Measurements from ENCODE around the gene SCNN1A.

SCNN1A gene

DNA sequence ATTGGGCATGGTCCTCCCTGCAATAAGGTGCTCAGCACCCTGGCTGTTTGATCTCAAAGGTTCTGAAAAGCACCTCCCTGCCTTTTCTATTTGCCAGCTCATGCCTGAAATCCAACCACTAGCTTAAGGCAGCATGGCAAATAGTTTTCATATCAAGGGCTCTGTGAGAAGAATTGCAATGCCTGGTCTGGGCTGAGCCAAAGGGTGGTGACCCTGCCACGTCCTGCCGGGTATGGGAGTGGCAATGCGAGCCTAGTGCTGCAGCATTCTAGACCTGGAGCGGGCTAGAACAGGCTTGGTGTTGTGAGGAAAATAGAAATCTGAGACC is 2.3 kb upstream of the SCNN1A start:
- no peak for TF ChIP-seq ZNF274 (IDR thresholded peaks at IDR 0.05; ENCODE audit: low read depth, low read length)
- no peak overlapping the region for H3K4me3 ChIP-seq (ENCODE audit: low read length)

DNA sequence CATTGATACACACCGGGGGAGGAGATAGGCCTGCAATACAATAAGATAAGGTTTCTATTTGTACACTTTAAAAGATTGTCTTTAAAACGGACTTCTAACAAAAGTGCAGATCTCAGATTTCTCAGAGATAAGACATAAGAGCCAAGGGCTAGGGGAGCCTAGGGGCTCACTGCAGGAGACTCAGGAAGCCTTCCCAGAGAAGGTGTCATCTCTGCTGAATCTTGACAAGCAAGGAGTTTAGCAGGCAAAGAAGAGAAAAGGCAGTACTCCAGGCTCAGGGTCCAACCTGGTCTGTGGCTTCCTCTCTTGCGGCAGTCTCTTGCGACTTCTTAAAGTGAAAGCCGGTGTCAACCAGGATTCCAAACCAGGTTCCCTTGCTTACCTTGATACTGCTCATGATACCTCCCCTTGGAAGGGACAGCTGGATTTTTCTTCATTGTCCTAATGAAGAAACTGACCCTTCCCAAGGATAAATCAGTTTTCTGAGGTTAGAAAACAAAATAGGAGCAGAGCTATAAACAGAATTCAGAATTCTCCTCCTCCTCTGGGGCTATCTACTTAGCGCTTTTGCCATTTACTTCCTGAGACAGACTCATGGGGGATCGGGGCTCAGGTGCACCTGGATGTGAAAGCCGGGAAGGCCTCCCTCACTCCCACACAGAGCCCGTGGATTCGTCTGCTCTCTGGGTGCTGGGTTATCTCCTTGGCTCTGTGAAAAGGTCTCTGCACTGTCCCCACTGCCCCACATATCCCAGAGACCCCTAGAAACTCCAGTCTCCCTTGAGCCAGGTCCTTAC is 1.7 kb upstream of the SCNN1A start:
- no peak overlapping the region for H3K4me3 ChIP-seq (ENCODE audit: low read length)
- no peak for TF ChIP-seq ZNF274 (IDR thresholded peaks at IDR 0.05; ENCODE audit: low read depth, low read length)

DNA sequence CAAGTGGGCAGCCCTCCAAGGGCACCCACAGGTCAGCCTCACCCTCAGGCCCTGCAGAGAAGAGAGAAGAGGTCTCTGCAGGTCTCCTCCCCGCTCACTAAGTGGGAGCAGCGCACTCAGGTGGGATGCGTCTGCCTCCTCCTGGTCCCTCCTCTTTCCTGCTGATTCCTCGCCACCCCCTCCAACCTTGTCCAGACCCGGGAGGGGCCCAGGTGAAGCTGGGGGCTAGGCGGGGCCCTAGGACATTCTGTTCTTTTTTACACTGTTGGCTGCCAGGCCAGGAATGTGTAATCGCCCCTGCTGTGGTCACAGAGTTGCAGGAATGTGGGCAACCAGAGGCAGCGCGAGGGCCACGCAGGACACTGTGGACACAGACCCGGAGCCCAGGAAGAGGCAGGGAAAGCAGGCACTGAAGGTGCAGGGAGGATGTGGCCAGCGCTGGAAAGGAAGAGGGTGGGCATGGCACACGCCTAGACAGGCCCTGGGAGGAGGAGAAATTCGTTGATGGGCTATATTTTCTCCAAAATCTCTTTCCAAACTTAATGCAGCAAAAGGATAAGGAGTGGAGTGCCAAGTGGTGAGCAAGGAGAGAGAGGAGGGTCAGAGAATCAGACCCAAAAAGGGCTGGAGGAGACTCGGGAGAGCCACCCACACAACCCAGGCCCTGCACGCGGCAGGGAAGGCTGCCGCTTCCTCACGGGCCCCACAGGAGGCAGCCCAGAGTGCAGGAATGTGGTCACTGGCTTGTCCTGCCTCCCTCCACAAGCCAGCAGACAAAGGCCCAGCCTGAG is 911 bp upstream of the SCNN1A start:
- no peak for TF ChIP-seq ZNF274 (IDR thresholded peaks at IDR 0.05; ENCODE audit: low read depth, low read length)
- no peak overlapping the region for H3K4me3 ChIP-seq (ENCODE audit: low read length)

DNA sequence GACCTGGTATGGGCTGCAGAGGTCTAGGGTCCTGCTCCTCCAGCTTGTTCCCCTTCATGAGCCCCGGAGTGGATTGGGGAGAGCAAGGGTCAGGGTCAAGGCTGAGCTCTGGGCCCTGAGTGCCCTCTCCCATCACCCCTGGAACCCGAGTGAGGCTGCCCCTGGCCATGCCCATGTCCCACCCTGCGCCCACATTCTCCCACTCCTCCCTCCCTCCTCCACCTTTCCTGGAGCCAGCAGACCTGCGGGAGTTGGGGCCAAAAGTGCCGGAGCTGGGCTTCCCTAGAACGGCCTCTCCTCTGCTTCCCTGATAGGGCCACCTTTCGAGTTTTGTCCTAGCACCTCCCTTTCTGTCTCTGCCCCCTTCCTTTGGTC is 590 bp downstream of the SCNN1A start:
- no peak overlapping the region for H3K4me3 ChIP-seq (ENCODE audit: low read length)
- no peak for TF ChIP-seq ZNF274 (IDR thresholded peaks at IDR 0.05; ENCODE audit: low read depth, low read length)

DNA sequence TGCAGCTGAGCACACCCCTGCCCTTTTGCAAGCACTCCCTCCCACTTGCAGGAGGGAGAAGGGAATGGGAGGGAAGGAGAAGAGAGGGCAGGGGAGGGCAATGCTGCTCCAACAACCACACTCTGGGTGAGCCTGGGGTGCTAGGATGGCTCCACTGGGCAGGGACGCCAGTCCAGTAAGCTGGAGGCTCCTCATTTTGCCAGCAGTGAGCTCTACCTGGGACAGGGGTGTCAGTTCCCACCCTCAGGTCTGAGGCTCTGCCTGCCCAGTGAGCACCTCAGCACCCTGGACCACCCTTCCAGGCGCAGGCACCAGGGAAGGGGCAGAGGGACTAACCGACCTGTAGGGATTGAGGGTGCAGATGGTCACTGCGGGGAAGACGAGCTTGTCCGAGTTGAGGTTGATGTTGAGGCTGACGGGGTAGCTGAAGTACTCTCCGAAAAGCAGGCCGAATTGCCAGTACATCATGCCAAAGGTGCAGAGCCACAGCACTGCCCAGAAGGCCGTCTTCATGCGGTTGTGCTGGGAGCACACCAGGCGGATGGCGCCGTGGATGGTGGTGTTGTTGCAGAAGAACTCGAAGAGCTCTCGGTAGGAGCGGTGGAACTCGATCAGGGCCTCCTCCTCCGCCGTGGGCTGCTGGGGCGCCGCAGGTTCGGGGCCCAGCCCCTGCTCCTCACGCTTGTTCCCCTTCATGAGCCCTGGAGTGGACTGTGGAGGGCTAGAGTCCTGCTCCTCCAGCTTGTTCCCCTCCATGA is 1.2 kb downstream of the SCNN1A start:
- H3K4me3 ChIP-seq (ENCODE audit: low read length): no peak overlapping the region

DNA sequence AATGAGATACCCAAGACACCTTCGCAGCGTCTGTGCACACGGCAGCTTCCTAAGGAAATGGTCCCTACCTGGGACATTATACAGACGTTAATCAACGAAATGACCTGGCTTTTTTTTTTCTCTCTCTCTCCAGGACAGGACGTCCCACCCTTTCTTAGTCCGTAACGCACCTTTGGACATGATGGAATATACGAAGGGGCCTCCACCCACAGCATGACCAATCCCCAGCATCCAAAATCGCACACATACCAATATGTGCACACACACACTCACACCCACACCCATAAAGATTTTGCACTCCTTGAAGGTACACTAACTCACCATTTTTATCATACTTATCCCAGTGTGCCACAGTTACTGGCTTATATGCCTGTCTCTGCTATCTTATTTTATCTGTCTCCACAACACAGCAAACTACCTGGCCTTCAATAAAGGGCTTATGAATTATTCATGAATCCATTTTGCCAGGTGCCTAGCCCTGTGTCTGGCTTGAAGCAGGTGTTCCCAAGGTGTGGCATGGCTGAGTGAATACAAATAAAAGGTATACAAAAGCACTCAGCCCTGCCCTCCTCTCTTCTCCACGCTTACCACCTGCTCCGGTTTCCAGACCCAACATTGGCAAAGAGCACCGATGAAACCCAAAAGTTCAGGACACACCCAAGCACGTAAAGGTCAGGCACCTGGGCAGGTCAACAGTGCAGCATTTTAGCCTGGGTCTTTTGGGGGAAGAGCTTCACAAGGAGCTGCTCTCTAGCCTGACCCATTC is 2.2 kb downstream of the SCNN1A start:
- TF ChIP-seq ZNF274 (IDR thresholded peaks at IDR 0.05; ENCODE audit: low read depth, low read length): no peak
- H3K4me3 ChIP-seq (ENCODE audit: low read length): no peak overlapping the region

More for the DNA sequence above, 1.2 kb downstream of the SCNN1A start:
- no peak for TF ChIP-seq ZNF274 (IDR thresholded peaks at IDR 0.05; ENCODE audit: low read depth, low read length)

DNA sequence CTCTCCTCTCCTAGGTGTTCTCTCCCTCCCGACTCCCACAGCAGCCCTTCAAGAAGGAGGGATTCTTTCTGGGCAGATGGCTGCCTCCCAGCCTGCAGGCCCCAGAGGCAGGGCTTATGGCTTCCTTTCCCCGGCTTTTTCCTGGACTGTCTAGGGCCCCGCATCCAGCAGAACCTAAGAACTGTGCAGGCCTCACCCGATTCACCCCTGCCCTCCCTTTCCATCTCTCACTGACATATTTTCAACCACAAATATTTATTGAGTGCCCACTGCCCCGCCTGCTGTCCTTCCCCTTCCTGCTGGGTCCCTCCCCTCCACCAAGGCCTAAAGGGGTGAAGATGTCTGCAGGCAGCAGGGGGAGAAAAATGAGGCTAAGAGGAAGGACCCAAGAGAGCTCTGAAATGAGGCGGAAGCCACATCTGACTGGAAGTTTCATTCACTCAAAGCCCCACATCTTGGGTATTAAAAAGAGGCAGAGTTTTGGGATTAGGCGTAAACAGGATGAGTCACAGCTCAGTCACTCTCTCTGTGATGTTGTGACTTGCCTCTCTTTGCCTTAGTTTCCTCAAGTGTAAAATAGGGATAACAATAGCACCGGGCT is 2.9 kb downstream of the SCNN1A start:
- no peak for TF ChIP-seq ZNF274 (IDR thresholded peaks at IDR 0.05; ENCODE audit: low read depth, low read length)
- H3K4me3 ChIP-seq (ENCODE audit: low read length): no peak overlapping the region

DNA sequence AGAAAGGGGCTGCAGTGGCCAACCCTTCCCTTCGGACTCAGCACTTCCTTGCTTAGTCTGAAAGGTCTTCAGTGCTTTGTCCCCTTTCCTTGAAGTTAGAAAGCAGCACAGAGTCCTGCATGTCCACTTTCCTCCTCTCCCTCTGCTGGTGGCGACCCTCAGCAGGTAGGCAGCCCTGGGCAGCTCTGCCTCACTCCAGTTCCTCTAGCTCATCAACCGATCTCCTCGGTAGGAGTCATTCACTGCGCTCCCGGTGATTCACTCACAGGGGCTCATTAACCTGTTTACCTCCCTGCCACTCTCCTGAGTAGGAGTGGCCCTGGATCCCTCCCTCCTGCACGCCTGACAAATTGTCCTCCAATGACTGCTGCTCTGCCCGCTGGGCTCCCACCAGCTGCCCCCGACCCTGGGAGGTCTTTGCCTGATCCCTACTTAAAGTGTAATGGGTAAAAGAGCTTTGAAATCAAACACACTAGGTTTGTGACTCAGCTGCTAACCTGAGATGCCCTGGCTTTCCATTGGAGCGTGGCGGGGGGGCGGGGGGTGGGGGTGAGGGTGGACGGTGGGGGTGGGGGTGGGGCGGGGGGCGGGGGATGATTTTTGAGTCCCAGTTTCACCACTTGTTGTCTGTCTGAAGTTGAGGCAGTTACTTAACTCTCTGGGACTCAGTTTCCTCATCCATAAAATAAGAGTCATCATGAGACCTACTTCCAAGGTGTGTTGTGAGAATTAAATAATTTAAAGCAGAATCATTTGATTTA is 4.2 kb downstream of the SCNN1A start:
- no peak for TF ChIP-seq ZNF274 (IDR thresholded peaks at IDR 0.05; ENCODE audit: low read depth, low read length)
- H3K4me3 ChIP-seq (ENCODE audit: low read length): no peak overlapping the region

DNA sequence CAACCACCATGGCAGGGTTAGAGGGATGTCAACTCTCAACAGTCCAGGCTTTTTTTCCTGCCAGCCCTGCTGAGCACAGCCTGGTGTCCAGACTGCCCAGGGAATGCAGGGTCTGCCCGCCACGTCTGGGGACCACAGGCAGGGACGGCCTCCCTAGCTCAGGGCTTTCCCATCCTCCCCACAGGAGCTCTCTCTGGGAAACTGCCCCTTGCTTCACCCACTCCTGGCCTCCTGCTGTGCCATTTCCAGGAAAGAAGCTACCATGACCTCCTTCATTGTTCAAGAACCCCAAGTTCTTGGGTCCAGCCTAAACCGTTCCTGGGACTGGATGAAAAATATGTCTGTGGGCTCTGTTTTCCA is 4.8 kb downstream of the SCNN1A start:
- TF ChIP-seq ZNF274 (IDR thresholded peaks at IDR 0.05; ENCODE audit: low read depth, low read length): no peak
- H3K4me3 ChIP-seq (ENCODE audit: low read length): no peak overlapping the region

DNA sequence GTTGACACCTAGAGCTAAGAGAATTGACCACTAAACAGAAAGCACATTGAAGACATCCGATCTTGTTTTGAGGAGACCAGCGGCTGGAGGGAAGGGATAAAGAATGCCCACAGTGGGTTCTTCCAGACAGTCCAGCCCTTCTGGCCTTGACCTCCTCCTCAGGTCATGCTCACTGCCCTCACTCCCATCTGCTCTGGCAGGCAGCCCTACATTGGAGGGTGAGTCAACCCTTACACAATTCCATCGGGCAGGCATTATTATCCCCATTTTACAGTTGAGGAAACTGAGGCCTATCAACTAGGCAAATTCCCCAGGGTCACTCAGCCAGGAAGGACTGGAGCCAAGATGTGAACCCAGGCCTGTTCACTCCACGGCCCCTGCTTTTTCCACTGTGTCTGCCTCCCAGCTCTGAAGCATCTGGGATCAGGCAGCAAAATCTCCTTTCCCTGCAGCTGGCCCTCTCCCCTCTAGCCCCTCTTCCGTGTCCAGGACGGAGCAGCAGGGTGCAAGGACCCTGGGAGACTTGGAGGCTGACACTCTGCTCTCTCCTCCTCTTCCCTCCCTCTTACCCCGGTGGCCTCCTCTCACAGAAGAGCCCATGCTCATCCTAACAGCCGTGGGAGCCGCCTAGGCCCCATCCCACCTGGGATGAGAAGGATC is 5.3 kb downstream of the SCNN1A start:
- no peak overlapping the region for H3K4me3 ChIP-seq (ENCODE audit: low read length)

DNA sequence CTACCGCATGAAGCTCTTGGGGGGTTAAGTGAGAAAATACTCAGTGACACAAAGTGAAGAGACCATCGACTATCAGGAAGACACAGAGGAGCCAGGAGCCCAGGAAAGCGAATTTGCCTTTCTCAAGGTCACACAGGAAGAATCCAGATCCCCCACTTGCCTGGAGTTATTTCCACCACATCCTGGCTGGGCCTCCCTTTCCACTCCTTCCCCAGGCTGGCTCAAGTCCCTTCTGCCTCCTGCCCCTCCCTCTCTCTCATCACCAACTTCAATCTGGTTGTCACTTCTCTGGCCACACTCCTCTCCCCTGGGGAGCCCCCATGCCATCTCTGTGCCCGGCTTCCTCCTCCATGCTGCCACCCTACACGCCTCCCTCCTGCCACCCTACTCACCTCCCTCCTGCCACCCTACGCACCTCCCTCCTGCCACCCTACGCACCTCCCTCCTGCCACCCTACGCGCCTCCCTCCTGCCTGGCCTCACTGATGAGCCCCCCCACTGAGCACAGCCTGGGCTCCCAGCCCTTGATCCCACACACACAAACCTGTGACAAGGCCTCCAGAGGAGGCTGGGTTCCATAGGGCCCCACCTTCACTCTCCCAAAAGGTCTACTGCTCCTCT is 6.3 kb downstream of the SCNN1A start:
- TF ChIP-seq ZNF274 (IDR thresholded peaks at IDR 0.05; ENCODE audit: low read depth, low read length): no peak
- no peak overlapping the region for H3K4me3 ChIP-seq (ENCODE audit: low read length)

More for the DNA sequence above, 5.3 kb downstream of the SCNN1A start:
- no peak for TF ChIP-seq ZNF274 (IDR thresholded peaks at IDR 0.05; ENCODE audit: low read depth, low read length)

All from GM08714 (cell line).